ENCODE data around the gene CSGALNACT2.

CSGALNACT2 gene

DNA sequence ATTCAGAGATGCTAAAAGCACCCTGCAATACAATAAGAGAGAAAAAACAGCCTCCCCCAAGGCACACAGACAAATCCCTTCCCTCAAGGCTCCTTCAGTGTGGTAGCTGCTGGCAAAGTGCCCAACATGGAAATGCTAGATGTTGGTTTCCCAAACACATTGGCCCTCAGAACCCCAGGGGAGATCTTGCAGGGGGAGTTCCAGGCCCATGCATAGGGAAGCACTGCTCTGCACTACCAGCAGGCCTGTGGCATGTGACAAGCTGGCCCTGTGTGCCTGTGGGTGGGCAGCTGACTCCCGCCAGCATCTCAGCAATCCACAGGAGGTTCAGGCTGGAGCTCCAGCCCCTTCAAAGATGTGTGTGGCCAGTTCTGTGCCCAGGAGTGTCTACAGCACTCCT is 16.8 kb upstream of the CSGALNACT2 start:
- in situ Hi-C loops (cut with HindIII; ENCODE audit: low pct_unique_long_range_greater_than_20kb, low sequenced_read_pairs) = no loop called here
- no peak for TF ChIP-seq JUND (IDR thresholded peaks at IDR 0.05; ENCODE audit: low read depth)
- DNase-seq (ENCODE audit: low read depth in 1 of 2, low spot score in 1 of 2) = no peak

DNA sequence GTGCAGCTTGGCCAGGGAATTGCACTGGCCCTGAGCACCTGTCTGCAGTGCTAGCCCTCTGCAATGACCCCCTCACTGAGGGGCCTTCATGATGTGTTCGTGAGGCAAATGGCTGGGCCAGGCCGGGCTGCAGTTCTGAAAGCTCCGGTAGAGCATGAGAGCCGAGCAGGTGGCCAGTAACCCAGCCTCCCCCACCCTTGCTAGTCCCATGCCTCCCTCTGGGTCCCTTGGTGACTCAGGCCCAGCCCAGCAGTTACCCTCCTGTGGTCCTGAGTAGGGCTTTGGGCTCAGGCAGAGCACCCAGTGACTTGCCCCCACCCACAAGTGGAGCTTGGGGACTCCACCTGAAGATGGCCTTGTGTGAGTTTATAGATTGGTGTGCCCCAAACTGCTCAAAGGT is 16.1 kb upstream of the CSGALNACT2 start:
- in situ Hi-C loops (cut with HindIII; ENCODE audit: low pct_unique_long_range_greater_than_20kb, low sequenced_read_pairs) = no loop called here
- DNase-seq (ENCODE audit: low read depth in 1 of 2, low spot score in 1 of 2) = no peak
- TF ChIP-seq JUND (IDR thresholded peaks at IDR 0.05; ENCODE audit: low read depth) = no peak

DNA sequence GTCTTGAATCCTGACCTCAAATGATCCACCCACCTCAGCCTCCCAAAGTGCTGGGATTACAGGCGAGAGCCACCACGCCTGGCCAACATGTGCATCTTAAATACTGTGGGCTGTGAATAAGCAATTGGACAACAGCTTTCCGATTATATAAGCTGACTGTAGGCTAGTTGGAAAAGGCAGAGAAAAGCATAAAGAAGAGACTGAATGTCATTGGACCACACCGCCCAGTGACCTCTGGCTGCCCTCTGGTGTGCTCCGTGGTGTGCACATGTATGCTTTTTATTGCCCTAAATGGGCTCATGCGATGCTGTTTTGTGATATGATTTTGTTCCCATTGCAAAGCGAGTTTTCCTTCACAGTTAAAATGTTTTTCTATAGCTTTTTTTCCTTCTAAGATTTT is 15.4 kb upstream of the CSGALNACT2 start:
- no peak for DNase-seq (ENCODE audit: low read depth in 1 of 2, low spot score in 1 of 2)
- TF ChIP-seq JUND (IDR thresholded peaks at IDR 0.05; ENCODE audit: low read depth) = no peak
- in situ Hi-C loops (cut with HindIII; ENCODE audit: low pct_unique_long_range_greater_than_20kb, low sequenced_read_pairs) = no loop called here

DNA sequence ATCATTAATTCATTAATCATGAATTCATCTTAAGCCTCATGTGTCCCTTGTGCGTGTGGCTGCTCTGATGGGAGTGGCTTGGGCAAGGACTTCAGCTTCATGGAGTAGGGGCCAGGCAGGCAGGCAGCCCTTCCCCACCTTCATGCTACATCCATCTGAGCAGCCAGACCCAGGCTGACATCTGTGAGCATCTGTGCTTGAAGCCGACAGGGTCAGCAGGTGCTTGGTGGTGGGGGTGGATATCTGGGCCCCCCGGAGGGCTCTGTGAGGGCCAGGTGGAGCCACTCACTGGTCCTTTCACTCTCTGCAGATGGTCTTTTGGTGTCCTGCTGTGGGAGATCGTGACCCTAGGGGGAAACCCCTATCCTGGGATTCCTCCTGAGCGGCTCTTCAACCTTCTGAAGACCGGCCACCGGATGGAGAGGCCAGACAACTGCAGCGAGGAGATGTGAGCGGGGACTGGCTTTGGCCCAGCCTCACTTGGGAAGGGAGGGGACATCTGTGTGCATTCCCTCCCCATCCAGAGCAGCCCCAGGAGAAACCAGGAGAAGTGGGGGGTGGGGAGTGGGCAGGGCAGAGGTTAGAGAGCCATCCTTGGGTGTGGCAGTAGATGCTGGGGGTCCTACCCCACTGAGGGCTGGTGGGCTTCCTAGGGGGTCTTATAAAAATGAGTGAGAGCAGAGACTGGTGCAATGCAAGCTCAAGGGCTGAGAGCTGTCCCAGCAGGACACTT is 14.7 kb upstream of the CSGALNACT2 start:
- in situ Hi-C loops (cut with HindIII; ENCODE audit: low pct_unique_long_range_greater_than_20kb, low sequenced_read_pairs) = no loop called here
- DNase-seq (ENCODE audit: low read depth in 1 of 2, low spot score in 1 of 2) = no peak
- no peak for TF ChIP-seq JUND (IDR thresholded peaks at IDR 0.05; ENCODE audit: low read depth)

DNA sequence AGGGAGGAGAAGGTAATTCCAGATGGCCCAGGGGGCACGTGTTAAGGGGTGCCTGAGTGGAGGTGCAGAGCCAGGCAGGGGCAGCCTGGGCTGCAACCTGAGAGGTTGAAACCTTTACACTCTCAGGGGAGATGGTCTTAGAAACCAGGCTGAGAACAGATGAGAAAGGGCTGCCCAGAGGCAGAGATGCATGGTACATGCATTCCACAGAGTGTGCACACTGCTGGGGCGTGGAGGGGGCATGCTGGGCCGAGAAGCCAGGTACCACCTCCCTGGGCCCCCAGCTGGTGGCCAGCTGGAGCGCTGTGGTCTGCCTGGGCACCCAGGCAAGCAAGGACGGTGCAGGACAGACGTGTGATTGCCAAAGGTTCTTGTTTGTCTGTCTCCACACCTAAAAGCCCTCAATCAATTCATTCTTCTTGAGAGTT is 14.1 kb upstream of the CSGALNACT2 start:
- DNase-seq (ENCODE audit: low read depth in 1 of 2, low spot score in 1 of 2) = no peak
- in situ Hi-C loops (cut with HindIII; ENCODE audit: low pct_unique_long_range_greater_than_20kb, low sequenced_read_pairs) = no loop called here
- no peak for TF ChIP-seq JUND (IDR thresholded peaks at IDR 0.05; ENCODE audit: low read depth)

DNA sequence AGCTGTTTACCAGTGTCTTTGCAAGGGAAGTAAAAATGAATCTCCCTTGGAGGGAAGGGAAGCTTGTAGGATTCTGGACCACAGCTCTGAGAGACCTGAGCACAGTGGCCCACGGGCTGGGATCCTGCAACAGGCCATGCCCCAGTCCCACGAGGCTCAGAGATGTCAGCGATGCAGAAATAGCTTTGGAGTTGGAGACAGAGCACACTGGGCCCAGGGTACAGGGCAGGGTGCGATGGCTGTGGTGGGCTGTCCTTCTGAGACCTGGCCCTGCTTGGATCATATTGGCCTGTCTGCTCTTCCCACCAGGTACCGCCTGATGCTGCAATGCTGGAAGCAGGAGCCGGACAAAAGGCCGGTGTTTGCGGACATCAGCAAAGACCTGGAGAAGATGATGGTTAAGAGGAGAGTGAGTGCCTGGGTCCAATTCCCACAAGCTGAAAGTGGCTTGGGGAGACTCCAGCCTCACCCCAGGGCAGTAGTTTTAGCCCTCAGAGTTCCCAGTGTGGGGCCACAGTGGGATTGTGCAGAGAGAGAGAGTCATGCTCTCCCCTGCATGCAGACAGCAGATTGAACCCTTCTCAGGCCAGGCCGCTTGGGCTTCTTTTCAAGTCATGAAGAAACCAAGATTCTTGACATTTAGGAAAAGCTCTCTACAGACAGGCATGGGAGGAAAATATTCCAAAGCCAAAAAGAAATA is 13.5 kb upstream of the CSGALNACT2 start:
- in situ Hi-C loops (cut with HindIII; ENCODE audit: low pct_unique_long_range_greater_than_20kb, low sequenced_read_pairs) = no loop called here
- no peak for DNase-seq (ENCODE audit: low read depth in 1 of 2, low spot score in 1 of 2)
- TF ChIP-seq JUND (IDR thresholded peaks at IDR 0.05; ENCODE audit: low read depth) = no peak

DNA sequence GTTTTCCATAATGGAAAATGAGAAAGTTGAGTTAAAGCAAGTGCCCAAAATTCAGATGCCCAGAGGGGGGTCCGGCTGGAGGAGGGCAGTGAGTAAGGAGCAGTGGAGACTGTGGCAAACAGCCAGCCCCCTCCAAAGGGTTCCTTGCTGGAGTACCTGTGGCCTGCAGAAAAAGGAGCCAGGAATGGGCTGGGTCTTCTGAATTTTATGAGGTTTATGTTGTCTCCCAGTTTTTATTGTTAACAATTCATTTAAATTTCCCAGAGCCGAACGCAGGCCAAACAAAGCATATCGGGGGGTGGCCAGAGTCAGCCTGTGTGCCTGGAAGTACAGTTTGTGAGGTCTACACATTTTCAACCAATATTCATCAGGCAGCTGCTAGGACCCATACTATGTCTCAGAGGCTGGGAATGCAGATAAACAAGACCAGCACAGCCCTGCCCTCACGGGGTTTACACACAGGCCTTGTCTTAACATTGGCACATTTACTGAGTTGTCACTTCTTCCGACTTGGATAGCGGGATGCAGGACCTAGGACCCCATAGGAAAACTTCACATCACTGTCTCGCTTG is 12.9 kb upstream of the CSGALNACT2 start:
- no peak for DNase-seq (ENCODE audit: low read depth in 1 of 2, low spot score in 1 of 2)
- no peak for TF ChIP-seq JUND (IDR thresholded peaks at IDR 0.05; ENCODE audit: low read depth)
- in situ Hi-C loops (cut with HindIII; ENCODE audit: low pct_unique_long_range_greater_than_20kb, low sequenced_read_pairs) = no loop called here

DNA sequence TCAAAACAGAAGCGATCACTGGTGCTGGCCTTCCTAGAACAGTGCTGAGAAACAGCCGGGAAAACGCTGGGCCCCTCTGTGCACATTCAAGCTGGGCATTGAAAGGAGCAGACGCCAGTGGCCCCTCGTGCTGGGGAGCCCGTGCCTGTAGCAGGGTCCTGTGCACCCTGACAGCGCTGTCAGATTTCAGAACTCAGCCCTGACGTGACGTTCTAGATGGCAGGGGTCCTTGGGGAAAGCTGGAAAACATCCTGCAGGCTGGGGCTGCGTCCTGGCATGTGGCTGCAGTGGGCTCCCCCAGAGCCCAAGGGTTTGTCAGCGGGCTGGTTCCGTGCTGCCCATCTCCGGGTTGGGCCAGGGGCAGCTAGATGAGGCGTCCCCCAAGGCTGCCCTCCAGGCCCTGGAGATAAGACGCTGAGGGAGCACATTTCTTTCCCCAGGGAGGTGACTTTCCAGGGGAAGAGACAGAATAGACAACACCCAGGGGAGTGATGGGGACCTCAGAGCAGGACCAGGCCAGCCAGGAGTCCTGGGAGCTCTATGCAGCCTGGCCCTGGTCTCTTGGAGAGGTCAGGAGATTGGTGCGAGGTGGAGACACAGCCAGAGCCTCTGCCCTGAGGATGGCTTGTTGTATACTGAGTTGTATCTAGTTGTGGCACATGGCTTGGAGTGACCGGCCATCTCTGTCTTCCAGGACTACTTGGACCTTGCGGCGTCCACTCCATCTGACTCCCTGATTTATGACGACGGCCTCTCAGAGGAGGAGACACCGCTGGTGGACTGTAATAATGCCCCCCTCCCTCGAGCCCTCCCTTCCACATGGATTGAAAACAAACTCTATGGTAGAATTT is 12.1 kb upstream of the CSGALNACT2 start:
- TF ChIP-seq JUND (IDR thresholded peaks at IDR 0.05; ENCODE audit: low read depth) = no peak
- no peak for DNase-seq (ENCODE audit: low read depth in 1 of 2, low spot score in 1 of 2)
- in situ Hi-C loops (cut with HindIII; ENCODE audit: low pct_unique_long_range_greater_than_20kb, low sequenced_read_pairs) = no loop called here

DNA sequence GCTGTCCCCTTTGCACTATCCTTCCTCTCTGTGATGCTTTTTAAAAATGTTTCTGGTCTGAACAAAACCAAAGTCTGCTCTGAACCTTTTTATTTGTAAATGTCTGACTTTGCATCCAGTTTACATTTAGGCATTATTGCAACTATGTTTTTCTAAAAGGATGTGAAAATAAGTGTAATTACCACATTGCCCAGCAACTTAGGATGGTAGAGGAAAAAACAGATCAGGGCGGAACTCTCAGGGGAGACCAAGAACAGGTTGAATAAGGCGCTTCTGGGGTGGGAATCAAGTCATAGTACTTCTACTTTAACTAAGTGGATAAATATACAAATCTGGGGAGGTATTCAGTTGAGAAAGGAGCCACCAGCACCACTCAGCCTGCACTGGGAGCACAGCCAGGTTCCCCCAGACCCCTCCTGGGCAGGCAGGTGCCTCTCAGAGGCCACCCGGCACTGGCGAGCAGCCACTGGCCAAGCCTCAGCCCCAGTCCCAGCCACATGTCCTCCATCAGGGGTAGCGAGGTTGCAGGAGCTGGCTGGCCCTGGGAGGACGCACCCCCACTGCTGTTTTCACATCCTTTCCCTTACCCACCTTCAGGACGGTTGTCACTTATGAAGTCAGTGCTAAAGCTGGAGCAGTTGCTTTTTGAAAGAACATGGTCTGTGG is 11.4 kb upstream of the CSGALNACT2 start:
- no peak for TF ChIP-seq JUND (IDR thresholded peaks at IDR 0.05; ENCODE audit: low read depth)
- DNase-seq (ENCODE audit: low read depth in 1 of 2, low spot score in 1 of 2) = no peak
- in situ Hi-C loops (cut with HindIII; ENCODE audit: low pct_unique_long_range_greater_than_20kb, low sequenced_read_pairs) = no loop called here

DNA sequence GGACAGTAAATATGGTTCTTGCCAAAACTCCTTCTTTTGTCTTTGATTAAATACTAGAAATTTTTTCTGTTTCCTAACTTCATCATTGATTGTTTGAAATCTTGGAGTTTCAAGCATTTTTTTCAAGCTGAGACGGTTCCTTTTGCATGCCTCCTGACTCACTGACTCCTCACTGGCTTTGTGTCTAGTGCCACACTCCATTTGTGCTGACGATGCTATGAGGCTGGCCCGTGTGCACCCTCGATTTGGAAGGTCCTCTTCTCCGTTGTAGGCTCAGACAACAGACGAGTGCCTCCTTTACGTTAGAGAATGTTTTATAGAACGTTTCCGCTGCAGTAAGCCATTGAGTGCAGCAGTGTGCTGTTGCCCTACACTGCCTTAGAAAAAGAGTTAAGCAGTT is 10.8 kb upstream of the CSGALNACT2 start:
- DNase-seq (ENCODE audit: low read depth in 1 of 2, low spot score in 1 of 2) = no peak
- in situ Hi-C loops (cut with HindIII; ENCODE audit: low pct_unique_long_range_greater_than_20kb, low sequenced_read_pairs) = no loop called here
- TF ChIP-seq JUND (IDR thresholded peaks at IDR 0.05; ENCODE audit: low read depth) = no peak

DNA sequence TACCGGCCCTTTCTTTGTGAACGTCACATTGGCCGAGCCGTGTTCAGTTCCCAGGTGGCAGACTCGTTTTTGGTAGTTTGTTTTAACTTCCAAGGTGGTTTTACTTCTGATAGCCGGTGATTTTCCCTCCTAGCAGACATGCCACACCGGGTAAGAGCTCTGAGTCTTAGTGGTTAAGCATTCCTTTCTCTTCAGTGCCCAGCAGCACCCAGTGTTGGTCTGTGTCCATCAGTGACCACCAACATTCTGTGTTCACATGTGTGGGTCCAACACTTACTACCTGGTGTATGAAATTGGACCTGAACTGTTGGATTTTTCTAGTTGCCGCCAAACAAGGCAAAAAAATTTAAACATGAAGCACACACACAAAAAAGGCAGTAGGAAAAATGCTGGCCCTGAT is 9.9 kb upstream of the CSGALNACT2 start:
- no peak for TF ChIP-seq JUND (IDR thresholded peaks at IDR 0.05; ENCODE audit: low read depth)
- in situ Hi-C loops (cut with HindIII; ENCODE audit: low pct_unique_long_range_greater_than_20kb, low sequenced_read_pairs) = no loop called here
- no peak for DNase-seq (ENCODE audit: low read depth in 1 of 2, low spot score in 1 of 2)
